Measurements from ENCODE around the gene RIBC2. TPM values are rescaled to one million over a fixed set of nuclear protein-coding genes. Genes with fewer than 3 reads are reported as not detected.
A peak's percentile ranks its signal among the peaks of the same experiment; 100 is the strongest.

The RIBC2 gene
- total and polyA plus RNA-seq, 2 donors from 2014 or later = 1.0 TPM; not detected in 1

GRCh38 chr22:45475063-45475747 is 61.7 kb downstream of the RIBC2 start:
- TF ChIP-seq CTCF (IDR thresholded peaks at IDR 0.05; ENCODE audit: borderline replicate concordance, extremely low read depth, insufficient read depth) = no peak
- Histone ChIP-seq H3K36me3 (ENCODE audit: control insufficient read depth in 2 of 3, insufficient read depth in 3 of 3, low read length in 3 of 3) (no peaks in the 10 kb centered on the region), H3K9ac (ENCODE audit: low read length in 3 of 3) (no peak overlapping the region), H3K4me1 (ENCODE audit: control insufficient read depth in 2 of 3, insufficient read depth in 2 of 3, low read depth in 1 of 3, low read length in 3 of 3) (no peaks in the 10 kb centered on the region), H3K4me3 (ENCODE audit: low read length in 3 of 3) (no peak overlapping the region), H3K9me3 (ENCODE audit: control insufficient read depth in 2 of 3, insufficient read depth in 1 of 3, low read length in 3 of 3) (no peaks in the 10 kb centered on the region), H3K27me3 (ENCODE audit: control insufficient read depth, insufficient read depth, low read length) (no peaks in the 10 kb centered on the region), H3K27ac (ENCODE audit: low read depth in 2 of 2, low read length in 2 of 2) (no peak overlapping the region)
- DNase-seq (peak in 4 of 5 donors; percentile 60 to 85 (median 74)), FAIRE-seq (no peak)
- intact Hi-C loops (cut with DNase I) = no loop called here

- no peaks in the 10 kb centered on the region for H3K27me3 ChIP-seq (ENCODE audit: control insufficient read depth, insufficient read depth, low read length)
- no peak overlapping the region for H3K9ac ChIP-seq (ENCODE audit: low read length in 3 of 3)
- H3K9me3 ChIP-seq (ENCODE audit: control insufficient read depth in 2 of 3, insufficient read depth in 1 of 3, low read length in 3 of 3) = no peaks in the 10 kb centered on the region
- no peak overlapping the region for H3K4me3 ChIP-seq (ENCODE audit: low read length in 3 of 3)
- H3K4me1 ChIP-seq (ENCODE audit: control insufficient read depth in 2 of 3, insufficient read depth in 2 of 3, low read depth in 1 of 3, low read length in 3 of 3) = no peaks in the 10 kb centered on the region
- DNase-seq = no peak
- H3K27ac ChIP-seq (ENCODE audit: low read depth in 2 of 2, low read length in 2 of 2) = no peak overlapping the region
- intact Hi-C loops (cut with DNase I) = no loop called here
- H3K36me3 ChIP-seq (ENCODE audit: control insufficient read depth in 2 of 3, insufficient read depth in 3 of 3, low read length in 3 of 3) = no peaks in the 10 kb centered on the region
- no peak for FAIRE-seq
- TF ChIP-seq CTCF (IDR thresholded peaks at IDR 0.05; ENCODE audit: borderline replicate concordance, extremely low read depth, insufficient read depth) = no peak
These were observed 62.5 kb downstream of the RIBC2 start for GRCh38 chr22:45475851-45476514.

DNA sequence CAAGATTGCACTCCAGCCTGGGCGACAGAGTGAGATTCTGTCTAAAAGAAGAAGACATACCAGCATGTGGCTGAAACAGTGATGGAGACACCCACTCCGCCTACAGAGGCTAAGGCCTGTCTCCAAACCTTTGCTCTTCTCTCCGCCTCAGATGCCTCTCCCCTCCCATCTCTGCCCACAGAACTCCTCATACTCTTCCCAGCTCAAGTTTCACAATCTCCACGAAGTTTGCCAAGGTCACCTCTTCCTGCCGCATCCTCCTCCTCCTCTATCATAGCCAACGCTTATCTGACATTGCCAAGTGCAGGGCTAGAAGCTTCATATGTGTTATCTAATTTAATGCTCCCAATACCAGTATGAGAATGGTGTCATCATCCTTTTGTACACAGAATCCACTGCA is 63.3 kb downstream of the RIBC2 start:
- FAIRE-seq = no peak

More for the DNA sequence above, 63.3 kb downstream of the RIBC2 start:
- Histone ChIP-seq H3K4me3 (ENCODE audit: low read length in 3 of 3) (no peak overlapping the region), H3K36me3 (ENCODE audit: control insufficient read depth in 2 of 3, insufficient read depth in 3 of 3, low read length in 3 of 3) (no peaks in the 10 kb centered on the region), H3K4me1 (ENCODE audit: control insufficient read depth in 2 of 3, insufficient read depth in 2 of 3, low read depth in 1 of 3, low read length in 3 of 3) (no peaks in the 10 kb centered on the region), H3K9ac (ENCODE audit: low read length in 3 of 3) (no peak overlapping the region), H3K27me3 (ENCODE audit: control insufficient read depth, insufficient read depth, low read length) (no peaks in the 10 kb centered on the region), H3K9me3 (ENCODE audit: control insufficient read depth in 2 of 3, insufficient read depth in 1 of 3, low read length in 3 of 3) (no peaks in the 10 kb centered on the region), H3K27ac (ENCODE audit: low read depth in 2 of 2, low read length in 2 of 2) (no peak overlapping the region)
- intact Hi-C loops (cut with DNase I) = no loop called here
- TF ChIP-seq CTCF (IDR thresholded peaks at IDR 0.05; ENCODE audit: borderline replicate concordance, extremely low read depth, insufficient read depth) = no peak
- DNase-seq = no peak

Measured in kidney (tissue), 14 donors.